Neural progenitor cell (in vitro differentiated cells): ENCODE results near the gene DNAJC18. TPM values are rescaled to one million over a fixed set of nuclear protein-coding genes. Genes with fewer than 3 reads are reported as not detected.
A peak's percentile ranks its signal among the peaks of the same experiment; 100 is the strongest.

Source experiments
- DNase-seq: peaks from one replicate; pipeline ENCODE4 v3.0.0-alpha.2; 2016; ENCODE audit warnings: low spot score
- H2AFZ ChIP-seq: fragments of 200-600 bp; sonication (generic); replicated peaks from 2 replicates; pipeline ENCODE4 v1.6.1; 2016; ENCODE audit warnings: antibody characterized with exemption
- H3F3A ChIP-seq: fragments of 200-600 bp; sonication (generic); 2 replicates; pipeline ENCODE4 v1.6.1; 2016; ENCODE audit warnings: antibody characterized with exemption, low read depth
- H3K27ac ChIP-seq: fragments of 200-600 bp; sonication (generic); 2 replicates; pipeline ENCODE4 v1.5.1; 2016; ENCODE audit warnings: mild to moderate bottlenecking
- H3K27me3 ChIP-seq: fragments of 200-600 bp; sonication (generic); 2 replicates; pipeline ENCODE4 v1.6.1; 2016; ENCODE audit warnings: mild to moderate bottlenecking, moderate library complexity
- H3K36me3 ChIP-seq: fragments of 200-600 bp; sonication (generic); 2 replicates; pipeline ENCODE4 v1.5.1; 2016
- H3K4me1 ChIP-seq: fragments of 200-600 bp; sonication (generic); 2 replicates; pipeline ENCODE4 v1.6.1; 2016; ENCODE audit warnings: mixed run types
- H3K4me2 ChIP-seq: fragments of 200-600 bp; sonication (generic); 2 replicates; pipeline ENCODE4 v1.6.1; 2016
- H3K4me3 ChIP-seq: fragments of 200-600 bp; sonication (generic); 2 replicates; pipeline ENCODE4 v1.5.1; 2016
- H3K79me2 ChIP-seq: fragments of 200-600 bp; sonication (generic); 2 replicates; pipeline ENCODE4 v1.6.1; 2016; ENCODE audit warnings: low read depth
- H3K9ac ChIP-seq: fragments of 200-600 bp; sonication (generic); 2 replicates; pipeline ENCODE4 v1.6.1; 2016
- H3K9me3 ChIP-seq: fragments of 200-600 bp; sonication (generic); 2 replicates; pipeline ENCODE4 v1.5.1; 2016; ENCODE audit warnings: low read depth
- H4K20me1 ChIP-seq: fragments of 200-600 bp; sonication (generic); 2 replicates; pipeline ENCODE4 v1.6.1; 2016; ENCODE audit warnings: low read depth
- H3K27ac Mint-ChIP-seq: 3 replicates; pipeline ENCODE4 v1.8.0; 2021; ENCODE audit warnings: mixed read lengths
- H3K27me3 Mint-ChIP-seq: 2 replicates; pipeline ENCODE4 v1.8.0; 2022; ENCODE audit warnings: low read depth, mild to moderate bottlenecking, inconsistent platforms, moderate library complexity, mixed read lengths; ENCODE audit not compliant: insufficient read depth
- H3K36me3 Mint-ChIP-seq: 3 replicates; pipeline ENCODE4 v1.8.0; 2021; ENCODE audit warnings: mixed read lengths
- H3K4me1 Mint-ChIP-seq: 3 replicates; pipeline ENCODE4 v1.8.0; 2021; ENCODE audit warnings: mixed read lengths
- H3K4me3 Mint-ChIP-seq: 3 replicates; pipeline ENCODE4 v1.8.0; 2021; ENCODE audit warnings: mild to moderate bottlenecking, moderate library complexity, mixed read lengths
- H3K9me3 Mint-ChIP-seq: 3 replicates; pipeline ENCODE4 v1.8.0; 2020; ENCODE audit warnings: mixed read lengths
- CTCF ChIP-seq: fragments of 200-600 bp; sonication (generic); IDR thresholded peaks from 2 replicates; pipeline ENCODE4 v1.5.1; 2017; ENCODE audit warnings: antibody characterized with exemption, mild to moderate bottlenecking
- EZH2 ChIP-seq: fragments of 200-600 bp; sonication (generic); IDR thresholded peaks from 2 replicates; pipeline ENCODE4 v1.6.1; 2017; ENCODE audit warnings: antibody characterized with exemption, mild to moderate bottlenecking, moderate library complexity
- EZH2phosphoT487 ChIP-seq: fragments of 200-600 bp; sonication (generic); IDR thresholded peaks from 2 replicates; pipeline ENCODE4 v1.6.1; 2017; ENCODE audit warnings: antibody characterized with exemption
- total RNA-seq: library from RNA; depleted of rRNA; stranded (reverse); fragments of >200 nt; gene quantifications from 2 replicates; pipeline ENCODE4 v1.2.3, GENCODE V29; 2015; ENCODE audit warnings: low replicate concordance

DNAJC18 gene
- total RNA-seq, 1 donor from 2014 or later, result 21.7 TPM

- Histone ChIP-seq H3K4me1 (peaks cover 29% of the 10 kb centered on the region), H2AFZ (peak overlapping the region; percentile 53), H3F3A (peaks cover 29% of the 10 kb centered on the region), H3K9me3 (no peaks in the 10 kb centered on the region), H3K27me3 (no peaks in the 10 kb centered on the region), H3K79me2 (no peaks in the 10 kb centered on the region), H3K9ac (no peak overlapping the region), H3K4me2 (peak overlapping the region; percentile 58), H3K4me3 (no peak overlapping the region), H3K36me3 (no peaks in the 10 kb centered on the region), H3K27ac (peak overlapping the region; percentile 34), H4K20me1 (no peaks in the 10 kb centered on the region)
- H3K9me3 Mint-ChIP-seq, result no peaks in the 10 kb centered on the region
- peaks cover 8% of the 10 kb centered on the region for H3K27me3 Mint-ChIP-seq
- H3K27ac Mint-ChIP-seq, result peak overlapping the region; percentile 96
- H3K4me3 Mint-ChIP-seq, result peak overlapping the region; percentile 11
- H3K4me1 Mint-ChIP-seq, result peaks cover 31% of the 10 kb centered on the region
- TF ChIP-seq CTCF, result no peak
- no peak for TF ChIP-seq EZH2
- TF ChIP-seq EZH2phosphoT487, result no peak
- peak; percentile 88 for DNase-seq
- no peaks in the 10 kb centered on the region for H3K36me3 Mint-ChIP-seq
Measured at GRCh38 chr5:139473105-139473504, 33.8 kb upstream of the DNAJC18 start.

- H3K4me1 ChIP-seq, result peaks cover 29% of the 10 kb centered on the region
- Mint-ChIP-seq H3K9me3 (no peaks in the 10 kb centered on the region), H3K4me1 (peaks cover 31% of the 10 kb centered on the region), H3K4me3 (no peak overlapping the region), H3K36me3 (no peaks in the 10 kb centered on the region), H3K27ac (peak overlapping the region; percentile 96), H3K27me3 (peaks cover 10% of the 10 kb centered on the region)
- no peak for DNase-seq
- H3K4me2 ChIP-seq, result peak overlapping the region; percentile 58
- H3K9ac ChIP-seq, result no peak overlapping the region
- H3K36me3 ChIP-seq, result no peaks in the 10 kb centered on the region
- TF ChIP-seq EZH2phosphoT487 (no peak), EZH2 (no peak), CTCF (no peak)
- H3K9me3 ChIP-seq, result no peaks in the 10 kb centered on the region
- H4K20me1 ChIP-seq, result no peaks in the 10 kb centered on the region
- H2AFZ ChIP-seq, result peak overlapping the region; percentile 89
- H3F3A ChIP-seq, result peaks cover 29% of the 10 kb centered on the region
- no peaks in the 10 kb centered on the region for H3K27me3 ChIP-seq
- no peak overlapping the region for H3K27ac ChIP-seq
- no peaks in the 10 kb centered on the region for H3K79me2 ChIP-seq
- H3K4me3 ChIP-seq, result no peak overlapping the region
Measured at GRCh38 chr5:139472386-139473030, 33.2 kb upstream of the DNAJC18 start.

DNA sequence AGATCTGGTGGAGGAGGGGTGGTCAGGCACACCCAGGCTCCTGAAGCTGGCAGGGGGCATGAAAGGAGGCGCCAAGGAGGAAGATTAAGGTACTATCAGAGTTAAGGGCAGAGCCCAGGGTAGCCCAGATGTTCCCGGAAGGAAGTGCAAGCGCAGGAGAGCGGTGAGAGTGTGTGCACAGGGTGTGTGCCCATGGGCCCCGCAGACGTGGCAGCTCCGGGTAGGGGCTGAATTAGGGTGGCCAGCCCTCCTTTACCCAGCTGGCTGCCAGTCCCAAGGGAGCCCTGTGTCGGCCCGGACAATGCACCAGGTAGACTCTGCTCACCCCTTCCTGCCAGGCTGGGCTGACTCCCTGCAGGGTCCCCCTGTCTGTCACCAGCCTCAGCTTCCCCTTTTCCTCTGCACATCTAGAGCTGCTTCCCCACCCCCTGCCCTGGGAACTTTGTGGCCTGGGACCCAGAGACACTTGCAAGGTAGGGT, 31.5 kb upstream of the DNAJC18 start, which contains the start of gene SMIM33:
TSS of gene SMIM33 (plus strand) at position 184 of the 480 bp plus-strand sequence. CDS start at position 302, 118 bp downstream.
- Histone ChIP-seq H3F3A (peaks cover 29% of the 10 kb centered on the region), H3K79me2 (no peaks in the 10 kb centered on the region), H3K9ac (no peak within 1 kb of the TSS), H2AFZ (peak within 1 kb of the TSS; percentile 89), H3K9me3 (no peaks in the 10 kb centered on the region), H3K27ac (no peak within 1 kb of the TSS), H3K27me3 (no peaks in the 10 kb centered on the region), H3K36me3 (no peaks in the 10 kb centered on the region), H3K4me2 (peak within 1 kb of the TSS; percentile 58), H4K20me1 (no peaks in the 10 kb centered on the region), H3K4me1 (peaks cover 29% of the 10 kb centered on the region), H3K4me3 (no peak within 1 kb of the TSS)
- TF ChIP-seq EZH2phosphoT487 (no peak), EZH2 (no peak), CTCF (no peak)
- DNase-seq, result no peak
- H3K4me3 Mint-ChIP-seq, result no peak within 1 kb of the TSS
- peaks cover 31% of the 10 kb centered on the region for H3K4me1 Mint-ChIP-seq
- H3K36me3 Mint-ChIP-seq, result no peaks in the 10 kb centered on the region
- H3K27ac Mint-ChIP-seq, result peak within 1 kb of the TSS; percentile 60
- H3K9me3 Mint-ChIP-seq, result no peaks in the 10 kb centered on the region
- H3K27me3 Mint-ChIP-seq, result peaks cover 10% of the 10 kb centered on the region
